HUES6 (cell line): ENCODE measurements around the gene RIPOR2.
"Not testable (repeated sequence)": the region's sequence is repeated elsewhere in the genome, so short reads cannot be mapped to it uniquely, and the experiment has no call there.

Source experiments
- H3K27ac ChIP-seq: 2 replicates; pipeline ENCODE4 v1.7.0; 2013; ENCODE audit warnings: low read depth, mild to moderate bottlenecking, low read length, inconsistent platforms
- H3K27me3 ChIP-seq: 2 replicates; pipeline ENCODE4 v1.6.1; 2013; ENCODE audit warnings: low read length; ENCODE audit not compliant: control insufficient read depth, insufficient read depth
- H3K36me3 ChIP-seq: 2 replicates; pipeline ENCODE4 v1.6.1; 2013; ENCODE audit warnings: low read length; ENCODE audit not compliant: control insufficient read depth, insufficient read depth
- H3K4me1 ChIP-seq: 2 replicates; pipeline ENCODE4 v1.6.1; 2013; ENCODE audit warnings: low read length; ENCODE audit not compliant: control insufficient read depth, insufficient read depth
- H3K4me3 ChIP-seq: 2 replicates; pipeline ENCODE4 v1.5.1; 2013; ENCODE audit warnings: low read depth, low read length
- H3K9ac ChIP-seq: one replicate; pipeline ENCODE4 v1.6.1; 2013; ENCODE audit warnings: mild to moderate bottlenecking, low read length
- H3K9me3 ChIP-seq: 2 replicates; pipeline ENCODE4 v1.6.1; 2013; ENCODE audit warnings: low read depth, low read length; ENCODE audit not compliant: control insufficient read depth, insufficient read depth

RIPOR2 gene

DNA sequence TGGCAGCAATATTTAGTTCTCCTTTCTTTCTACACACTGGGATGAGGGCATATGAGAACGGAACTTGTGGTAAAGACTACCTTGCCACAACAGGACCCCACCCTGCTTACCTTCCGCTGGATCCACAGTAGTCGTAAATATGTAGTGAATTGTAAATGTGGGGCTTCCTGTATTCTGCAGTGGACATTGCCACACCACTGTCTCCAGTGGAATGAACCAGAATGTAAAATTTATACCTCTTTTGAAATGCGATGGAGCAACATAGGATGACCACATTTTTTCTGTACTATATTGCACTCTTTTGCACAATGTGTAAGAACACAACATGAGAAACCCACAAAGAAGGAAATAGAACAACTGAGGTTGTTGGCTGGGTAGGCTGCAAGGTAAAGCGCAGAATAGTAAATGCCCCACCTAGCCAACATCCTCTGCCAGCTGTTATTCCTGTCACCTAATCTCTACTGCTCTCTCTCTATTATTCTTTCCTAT lies 16.1 kb upstream of the RIPOR2 start:
- H3K36me3 ChIP-seq: no peaks in the 10 kb centered on the region
- H3K9me3 ChIP-seq: no peaks in the 10 kb centered on the region
- H3K4me3 ChIP-seq: no peak overlapping the region
- no peak overlapping the region for H3K27ac ChIP-seq
- H3K4me1 ChIP-seq: no peaks in the 10 kb centered on the region
- H3K27me3 ChIP-seq: no peaks in the 10 kb centered on the region
- no peak overlapping the region for H3K9ac ChIP-seq

GRCh38 chr6:24950218-24950941 lies 14.6 kb upstream of the RIPOR2 start:
- Histone ChIP-seq H3K4me3 (no peak overlapping the region), H3K9ac (no peak overlapping the region), H3K36me3 (no peaks in the 10 kb centered on the region), H3K27ac (no peak overlapping the region), H3K4me1 (no peaks in the 10 kb centered on the region), H3K9me3 (peaks cover 1% of the 10 kb centered on the region; the same call in 1 of the 2 replicates), H3K27me3 (no peaks in the 10 kb centered on the region)

- H3K9me3 ChIP-seq: peaks cover 9% of the 10 kb centered on the region
- H3K4me1 ChIP-seq: no peaks in the 10 kb centered on the region
- no peak overlapping the region for H3K4me3 ChIP-seq
- no peak overlapping the region for H3K27ac ChIP-seq
- no peak overlapping the region for H3K9ac ChIP-seq
- H3K36me3 ChIP-seq: no peaks in the 10 kb centered on the region
- no peaks in the 10 kb centered on the region for H3K27me3 ChIP-seq
Observed at GRCh38 chr6:24949020-24949569, 13.3 kb upstream of the RIPOR2 start.

DNA sequence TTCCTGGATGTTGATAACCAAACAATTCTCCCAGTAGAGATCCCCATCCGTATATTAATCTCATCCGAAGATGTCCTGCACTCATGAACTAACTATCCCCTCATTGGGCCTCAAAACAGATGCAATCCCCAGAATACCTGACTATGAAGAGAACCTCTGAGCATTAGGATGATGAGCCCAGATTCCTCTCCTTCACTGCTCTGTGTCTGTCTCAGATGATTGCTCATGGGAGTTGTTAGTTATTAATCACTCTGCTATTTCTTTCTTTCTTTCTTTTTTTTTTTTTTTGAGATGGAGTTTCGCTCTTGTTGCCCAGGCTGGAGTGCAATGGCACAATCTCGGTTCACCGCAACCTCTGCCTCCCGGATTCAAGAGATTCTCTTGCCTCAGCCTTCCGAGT lies 12.5 kb upstream of the RIPOR2 start:
- H3K9me3 ChIP-seq: peaks cover 12% of the 10 kb centered on the region
- not testable (repeated sequence) for H3K27ac ChIP-seq, H3K9ac ChIP-seq, H3K4me3 ChIP-seq, H3K4me1 ChIP-seq, H3K36me3 ChIP-seq, H3K27me3 ChIP-seq

GRCh38 chr6:24947636-24948035 lies 11.9 kb upstream of the RIPOR2 start:
- Histone ChIP-seq H3K9ac (no peak overlapping the region), H3K4me1 (no peaks in the 10 kb centered on the region), H3K4me3 (no peak overlapping the region), H3K36me3 (no peaks in the 10 kb centered on the region), H3K27me3 (no peaks in the 10 kb centered on the region), H3K9me3 (peaks cover 12% of the 10 kb centered on the region), H3K27ac (no peak overlapping the region)

GRCh38 chr6:24945054-24945453 lies 9.3 kb upstream of the RIPOR2 start:
- no peak overlapping the region for H3K4me3 ChIP-seq
- H3K4me1 ChIP-seq: no peaks in the 10 kb centered on the region

DNA sequence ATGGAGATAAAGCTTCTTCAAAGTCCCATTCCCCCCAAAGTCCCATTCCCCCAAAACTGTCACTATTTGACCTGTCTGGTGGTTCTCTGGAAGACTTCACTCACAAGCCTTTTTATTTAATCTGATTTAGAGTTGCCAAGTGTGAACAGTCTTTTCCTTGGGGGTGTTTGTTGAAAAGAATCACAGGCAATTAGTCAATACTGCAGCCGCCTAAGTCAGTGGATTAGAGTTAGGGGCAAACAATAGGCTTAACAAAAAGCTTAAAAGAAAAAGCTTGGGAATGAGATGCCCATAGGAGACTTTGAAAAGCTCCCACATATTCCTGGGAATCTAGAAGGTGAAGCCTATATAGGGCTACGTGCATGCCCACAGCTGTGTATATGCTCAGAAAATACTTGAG lies 8.0 kb upstream of the RIPOR2 start:
- no peak overlapping the region for H3K9ac ChIP-seq
- peaks cover 12% of the 10 kb centered on the region for H3K9me3 ChIP-seq
- no peaks in the 10 kb centered on the region for H3K27me3 ChIP-seq
- no peak overlapping the region for H3K27ac ChIP-seq
- H3K4me1 ChIP-seq: peaks cover 5% of the 10 kb centered on the region; the same call in 1 of the 2 replicates
- H3K4me3 ChIP-seq: no peak overlapping the region
- H3K36me3 ChIP-seq: no peaks in the 10 kb centered on the region

More at GRCh38 chr6:24945054-24945453, 9.3 kb upstream of the RIPOR2 start:
- H3K36me3 ChIP-seq: no peaks in the 10 kb centered on the region
- H3K27ac ChIP-seq: no peak overlapping the region
- no peaks in the 10 kb centered on the region for H3K27me3 ChIP-seq
- H3K9me3 ChIP-seq: peaks cover 12% of the 10 kb centered on the region
- H3K9ac ChIP-seq: no peak overlapping the region

DNA sequence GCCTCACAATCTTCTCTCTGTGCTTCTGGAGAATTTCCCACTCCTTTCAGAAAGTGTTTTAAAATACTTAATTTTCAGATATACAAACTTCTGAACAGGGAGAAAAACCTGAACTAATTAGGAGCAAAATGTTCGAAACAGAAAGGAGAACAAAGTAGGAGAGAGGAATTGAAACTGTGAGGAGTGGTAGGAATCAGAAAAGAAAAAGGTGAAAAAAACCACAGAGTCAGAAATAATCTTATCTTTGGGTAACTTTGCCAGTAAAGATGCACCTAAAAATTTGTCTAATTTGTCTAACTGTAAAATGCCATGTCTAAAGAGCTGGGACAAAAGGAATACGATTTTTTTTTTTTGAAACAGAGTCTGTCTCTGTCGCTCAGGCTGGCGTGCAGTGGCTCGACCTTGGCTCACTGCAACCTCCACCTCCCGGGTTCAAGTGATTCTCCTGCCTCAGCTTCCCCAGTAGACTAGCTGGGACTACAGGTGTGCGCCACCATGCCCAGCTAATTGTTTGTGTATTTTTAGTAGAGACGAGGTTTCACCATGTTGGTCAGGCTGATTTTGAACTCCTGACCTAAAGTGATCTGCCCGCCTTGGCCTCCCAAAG lies 4.7 kb upstream of the RIPOR2 start:
- no peak overlapping the region for H3K4me3 ChIP-seq

GRCh38 chr6:24936641-24937317 lies 1.0 kb upstream of the RIPOR2 start:
- H3K27me3 ChIP-seq: no peaks in the 10 kb centered on the region
- H3K9me3 ChIP-seq: no peaks in the 10 kb centered on the region
- H3K4me1 ChIP-seq: peaks cover 20% of the 10 kb centered on the region
- H3K36me3 ChIP-seq: no peaks in the 10 kb centered on the region
- no peak overlapping the region for H3K9ac ChIP-seq
- no peak overlapping the region for H3K4me3 ChIP-seq
- H3K27ac ChIP-seq: no peak overlapping the region

More for the DNA sequence above, 4.7 kb upstream of the RIPOR2 start:
- Histone ChIP-seq H3K9me3 (peaks cover 11% of the 10 kb centered on the region), H3K36me3 (no peaks in the 10 kb centered on the region), H3K9ac (no peak overlapping the region), H3K4me1 (peaks cover 12% of the 10 kb centered on the region), H3K27ac (no peak overlapping the region), H3K27me3 (no peaks in the 10 kb centered on the region)

- Histone ChIP-seq H3K9ac (no peak overlapping the region), H3K36me3 (no peaks in the 10 kb centered on the region)
Observed at GRCh38 chr6:24933868-24934401, 1.8 kb downstream of the RIPOR2 start.

More at GRCh38 chr6:24933868-24934401, 1.8 kb downstream of the RIPOR2 start:
- H3K9me3 ChIP-seq: no peaks in the 10 kb centered on the region
- H3K27ac ChIP-seq: no peak overlapping the region
- peaks cover 32% of the 10 kb centered on the region for H3K4me1 ChIP-seq
- no peaks in the 10 kb centered on the region for H3K27me3 ChIP-seq
- H3K4me3 ChIP-seq: no peak overlapping the region
